H1 (cell line): ENCODE results near the gene SPDEF. TPM values are rescaled to one million over a fixed set of nuclear protein-coding genes. Genes with fewer than 3 reads are reported as not detected.

Experiments
- polyA plus RNA-seq, 7 experiments: library from polyadenylated mRNA; depleted of rRNA in 3 of 7; stranded (reverse) in 5 of 7; unstranded in 2 of 7; fragments of >200 nt in 5 of 7; fragments of 200-250 nt in 2 of 7; gene quantifications; 1 replicate in 5 of 7; 2 replicates in 1 of 7; 4 replicates in 1 of 7; pipeline versions ENCODE4 v1.2.1 to v1.2.3, GENCODE V29; 2011 to 2013; ENCODE audit warnings: missing spikeins in 2 of 7, mixed read lengths in 2 of 7
- total RNA-seq: library from RNA; stranded (reverse); fragmentation: NEBNext Ultra II Directional; extraction: Animal tissue kit (Norgen Biotek cat#: 25700); gene quantifications from 2 replicates; pipeline ENCODE4 v1.2.1, GENCODE V29; 2021

The SPDEF gene
- total and polyA plus RNA-seq, 2 of the 8 experiments (the other 6 are each of a cell fraction or from before 2014, with no cell fraction given): 0.15 to 0.30 TPM

Other genes starting within 250 kb of the SPDEF start
- gene NUDT3, start 163.7 kb downstream of the SPDEF start, total RNA-seq: 36.3 and 36.9 TPM in 2 replicates
- gene NUDT3, start 163.7 kb downstream of the SPDEF start, polyA plus RNA-seq (2011; rRNA removed): 9.8 and 14.1 TPM in 2 replicates
- 2,408 and 2,434 TPM in 2 replicates for gene RPS10, start 130.3 kb downstream of the SPDEF start, total RNA-seq
- 9,129 and 11,142 TPM in 2 replicates for gene RPS10, start 130.3 kb downstream of the SPDEF start, polyA plus RNA-seq (2011; rRNA removed)
- gene PACSIN1, start 90.3 kb downstream of the SPDEF start, total RNA-seq: 10.5 and 11.1 TPM in 2 replicates
- gene PACSIN1, start 90.3 kb downstream of the SPDEF start, polyA plus RNA-seq (2011; rRNA removed): 5.9 and 7.9 TPM in 2 replicates
- gene ILRUN, start 140.4 kb upstream of the SPDEF start, total RNA-seq: 81.2 TPM in 2 replicates
- 35.4 and 39.2 TPM in 2 replicates for gene ILRUN, start 140.4 kb upstream of the SPDEF start, polyA plus RNA-seq (2011; rRNA removed)
- 209 and 227 TPM in 2 replicates for gene SNRPC, start 201.2 kb upstream of the SPDEF start, total RNA-seq
- 437 and 635 TPM in 2 replicates for gene SNRPC, start 201.2 kb upstream of the SPDEF start, polyA plus RNA-seq (2011; rRNA removed)
- gene BLTP3A, start 235.8 kb upstream of the SPDEF start, total RNA-seq: 17.2 and 18.5 TPM in 2 replicates
- 8.5 and 11.1 TPM in 2 replicates for gene BLTP3A, start 235.8 kb upstream of the SPDEF start, polyA plus RNA-seq (2011; rRNA removed)